Fibroblast of the aortic adventitia (primary cell): ENCODE data around the gene MXRA8. TPM values are rescaled to one million over a fixed set of nuclear protein-coding genes. Genes with fewer than 3 reads are reported as not detected.

ENCODE experiments used
- DNase-seq: peaks from one replicate; pipeline ENCODE4 v3.0.0-alpha.2; 2010; ENCODE audit warnings: low read depth
- H3K4me3 ChIP-seq: 2 replicates; pipeline ENCODE4 v1.5.1; 2011; ENCODE audit warnings: low read depth, mild to moderate bottlenecking, control low read depth, low read length, moderate library complexity
- CTCF ChIP-seq: IDR thresholded peaks from 2 replicates; pipeline ENCODE4 v1.5.1; 2011; ENCODE audit warnings: mild to moderate bottlenecking, low read length, control low read depth, inconsistent platforms; ENCODE audit not compliant: insufficient read depth
- total RNA-seq: library from RNA; depleted of rRNA; stranded (reverse); fragments of >200 nt; gene quantifications from 2 replicates; pipeline ENCODE4 v1.2.3, GENCODE V29; 2012; ENCODE audit warnings: low replicate concordance

The MXRA8 gene
- total RNA-seq, 1 donor: 367 TPM

- DNase-seq: no peak
- TF ChIP-seq CTCF: no peak
- no peak overlapping the region for H3K4me3 ChIP-seq
These were observed 44.7 kb downstream of the MXRA8 start for GRCh38 chr1:1313500-1314236.

GRCh38 chr1:1312450-1313314 lies 45.7 kb downstream of the MXRA8 start:
- TF ChIP-seq CTCF: no peak
- H3K4me3 ChIP-seq: no peak overlapping the region
- no peak for DNase-seq

- no peak for TF ChIP-seq CTCF
- H3K4me3 ChIP-seq: no peak overlapping the region
- no peak for DNase-seq
These were observed 46.9 kb downstream of the MXRA8 start for GRCh38 chr1:1311107-1312104.

GRCh38 chr1:1310476-1311053 lies 47.8 kb downstream of the MXRA8 start:
- no peak overlapping the region for H3K4me3 ChIP-seq
- no peak for TF ChIP-seq CTCF
- DNase-seq: no peak

GRCh38 chr1:1310109-1310385 lies 48.3 kb downstream of the MXRA8 start:
- DNase-seq: no peak
- TF ChIP-seq CTCF: no peak
- H3K4me3 ChIP-seq: no peak overlapping the region

GRCh38 chr1:1309251-1310108 lies 48.9 kb downstream of the MXRA8 start:
- peak overlapping the region; percentile 76 for H3K4me3 ChIP-seq
- TF ChIP-seq CTCF: no peak
- DNase-seq: no peak
